Hematopoietic multipotent progenitor cell treated with erythropoietin and hydrocortisone succinate and interleukin-3 and kit ligand, for 17 days (in vitro differentiated cells): ENCODE data around the gene TECTB.
A peak's percentile ranks its signal among the peaks of the same experiment; 100 is the strongest.

Experiments
- DNase-seq: peaks from one replicate; pipeline ENCODE4 v3.0.0-alpha.2; 2015; ENCODE audit warnings: low spot score

TECTB gene

DNA sequence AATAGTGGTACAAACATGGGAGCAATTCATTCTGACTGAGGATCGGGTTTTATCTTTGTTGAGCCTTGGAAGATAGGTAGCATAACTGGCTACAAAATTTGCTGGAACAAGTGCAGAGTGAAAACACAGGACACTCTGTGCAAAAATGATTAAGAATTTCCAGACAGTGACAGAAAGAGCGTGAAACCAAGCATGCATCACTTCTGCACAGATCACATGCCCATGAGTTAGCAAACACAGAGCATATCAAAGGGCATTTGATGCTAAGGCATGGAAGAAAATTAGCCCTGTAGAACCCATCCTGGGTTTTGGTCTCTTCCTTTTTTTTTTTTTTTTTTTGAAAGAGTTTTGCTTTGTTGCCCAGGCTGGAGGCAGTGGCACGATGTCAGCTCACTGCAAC is 28.3 kb downstream of the TECTB start:
- DNase-seq, result no peak

DNA sequence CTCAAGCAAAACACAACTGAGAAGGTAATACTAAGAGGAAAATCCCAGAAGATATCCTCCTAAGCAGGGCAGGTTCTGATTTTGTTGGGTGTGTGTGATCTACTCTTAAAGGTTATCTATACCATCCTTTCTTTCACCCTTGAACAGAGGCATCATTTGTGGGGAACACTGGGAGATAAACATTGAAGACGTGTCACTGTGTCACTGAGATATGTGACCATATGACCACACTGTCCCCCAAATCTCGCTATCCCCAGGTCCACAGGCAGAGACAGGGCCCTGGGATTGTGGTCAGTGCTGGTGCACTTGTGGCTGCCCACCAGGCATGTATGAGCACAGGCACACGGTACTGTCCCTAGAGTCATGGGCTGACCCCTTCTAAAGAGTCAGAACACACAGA is 30.0 kb downstream of the TECTB start:
- no peak for DNase-seq

DNA sequence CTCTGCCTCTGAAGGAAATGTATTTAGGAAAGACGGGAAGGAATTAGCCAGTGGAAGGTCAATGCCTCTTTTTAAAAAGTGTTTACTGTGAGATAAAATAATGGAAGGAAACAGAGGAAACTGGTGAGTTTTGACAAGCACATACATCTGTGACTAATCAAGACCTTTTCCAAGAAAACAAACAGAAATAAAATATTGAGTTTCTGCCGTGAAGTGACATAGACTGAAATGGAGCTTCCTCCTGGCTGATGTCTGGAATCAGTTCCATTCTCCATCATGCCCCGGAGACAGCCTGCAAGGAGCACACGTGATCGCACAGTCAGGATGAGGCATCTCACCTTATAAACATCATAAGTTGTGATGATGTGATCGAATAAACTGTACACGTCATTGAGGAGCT is 30.7 kb downstream of the TECTB start:
- DNase-seq, result no peak

DNA sequence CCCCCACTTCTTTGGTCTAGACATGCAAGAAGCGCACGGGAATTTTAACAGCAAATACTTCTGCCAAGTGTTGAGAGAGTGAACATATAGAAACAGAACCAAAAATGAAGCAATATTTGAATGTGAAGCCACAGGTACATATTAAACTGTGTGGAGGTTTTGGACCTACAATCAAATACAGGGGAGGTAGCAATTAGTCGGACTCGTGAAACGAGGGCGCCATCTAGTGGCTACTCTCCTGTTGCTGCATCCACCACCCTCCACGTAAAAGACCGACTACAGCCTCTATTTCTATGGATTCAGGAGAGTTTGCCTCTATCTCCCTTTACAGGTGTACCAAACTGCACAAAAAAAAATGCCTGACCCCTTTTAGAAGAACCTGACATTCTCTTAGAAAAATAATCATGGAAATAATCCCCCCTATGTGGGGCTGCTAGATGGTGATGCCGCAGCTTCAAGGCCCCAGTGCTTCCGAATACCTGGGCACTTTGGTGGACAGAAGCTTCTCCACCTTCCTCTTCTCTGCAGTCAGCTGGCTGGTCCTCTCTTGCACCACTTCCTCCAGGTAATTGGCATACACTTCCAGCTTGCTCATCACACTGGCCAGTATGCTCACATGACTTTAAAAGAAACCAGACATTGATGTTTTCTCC is 31.7 kb downstream of the TECTB start:
- DNase-seq, result peak; percentile 66

DNA sequence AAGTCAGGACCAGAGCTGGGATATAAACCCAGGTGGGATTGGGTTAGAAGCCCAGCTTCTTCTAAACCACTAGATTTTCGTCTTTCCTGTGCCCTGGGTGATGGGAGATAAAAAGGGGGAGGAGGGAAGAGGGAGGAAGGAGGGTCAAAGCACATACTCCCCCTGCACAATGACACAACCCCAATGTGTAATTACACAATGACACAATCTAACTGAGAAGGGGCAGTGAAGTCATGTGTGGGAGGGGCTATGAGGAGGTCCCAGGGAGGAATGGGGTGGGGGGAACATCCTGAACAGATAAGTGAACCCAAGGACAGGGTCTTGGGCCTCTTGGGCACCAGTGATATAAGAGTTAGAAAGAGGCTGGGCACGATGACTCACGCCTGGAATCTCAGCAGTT is 44.5 kb downstream of the TECTB start:
- DNase-seq, result no peak

DNA sequence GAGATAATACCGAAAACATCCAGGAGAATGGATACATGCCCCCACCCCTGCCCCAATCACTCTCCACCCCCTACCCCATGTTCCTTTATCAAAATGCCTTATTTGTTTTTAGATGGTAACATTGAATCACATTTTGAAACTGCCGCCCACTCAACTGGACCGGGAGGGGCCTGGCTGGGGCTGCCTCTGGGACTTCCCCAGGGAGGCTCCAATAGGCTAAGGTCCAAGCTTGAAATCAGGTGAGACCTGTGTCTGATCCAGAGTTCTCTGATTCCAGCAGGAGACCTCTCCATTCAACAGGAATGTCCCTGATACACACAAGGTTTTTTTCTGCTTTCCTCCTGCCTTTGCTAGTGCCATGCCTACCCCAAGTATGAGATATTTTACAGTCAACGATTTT is 47.0 kb downstream of the TECTB start:
- DNase-seq, result no peak

DNA sequence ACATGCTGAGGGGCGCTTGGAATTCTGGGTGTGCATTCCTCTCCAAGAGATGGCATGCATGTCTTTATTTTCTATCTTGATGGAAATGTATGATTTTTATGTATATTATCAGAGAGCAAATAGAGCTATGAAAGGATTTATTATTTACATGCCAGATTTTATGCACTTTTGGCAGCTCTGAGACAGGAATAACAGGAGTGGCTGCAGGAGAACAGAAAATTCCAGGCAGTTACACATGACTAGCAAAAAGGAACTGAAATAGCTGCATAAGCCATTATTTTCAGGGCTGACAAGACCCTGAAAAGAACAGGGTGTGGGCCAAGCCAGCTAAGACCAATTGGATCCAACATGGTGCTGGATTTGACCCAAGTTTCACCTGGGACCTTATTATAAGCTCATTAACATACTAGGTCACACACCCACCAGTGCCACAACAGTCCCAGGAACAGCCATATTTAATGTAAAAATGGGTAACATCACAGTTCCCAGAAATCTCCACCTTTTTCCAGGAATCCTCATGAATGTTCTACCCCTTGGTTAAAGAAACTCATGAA is 47.5 kb downstream of the TECTB start:
- no peak for DNase-seq

DNA sequence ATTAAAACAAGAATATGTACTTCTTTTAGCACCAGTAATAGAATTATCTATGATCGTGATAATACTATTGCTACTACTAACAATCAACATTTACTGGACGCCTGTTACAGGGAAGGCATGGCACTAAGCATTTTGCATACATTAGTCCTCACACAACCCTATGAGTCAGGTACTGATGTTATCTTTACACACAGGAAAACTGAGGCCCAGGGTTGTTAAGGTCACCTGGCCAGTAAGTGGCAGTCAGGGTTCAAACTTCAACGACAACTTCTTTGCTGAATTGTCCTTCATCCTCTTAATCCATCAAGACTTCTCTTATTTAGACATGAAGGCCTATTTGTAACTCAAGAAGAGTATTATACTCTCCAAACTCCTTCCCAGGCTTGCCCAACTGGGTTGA is 48.8 kb downstream of the TECTB start:
- DNase-seq, result no peak

DNA sequence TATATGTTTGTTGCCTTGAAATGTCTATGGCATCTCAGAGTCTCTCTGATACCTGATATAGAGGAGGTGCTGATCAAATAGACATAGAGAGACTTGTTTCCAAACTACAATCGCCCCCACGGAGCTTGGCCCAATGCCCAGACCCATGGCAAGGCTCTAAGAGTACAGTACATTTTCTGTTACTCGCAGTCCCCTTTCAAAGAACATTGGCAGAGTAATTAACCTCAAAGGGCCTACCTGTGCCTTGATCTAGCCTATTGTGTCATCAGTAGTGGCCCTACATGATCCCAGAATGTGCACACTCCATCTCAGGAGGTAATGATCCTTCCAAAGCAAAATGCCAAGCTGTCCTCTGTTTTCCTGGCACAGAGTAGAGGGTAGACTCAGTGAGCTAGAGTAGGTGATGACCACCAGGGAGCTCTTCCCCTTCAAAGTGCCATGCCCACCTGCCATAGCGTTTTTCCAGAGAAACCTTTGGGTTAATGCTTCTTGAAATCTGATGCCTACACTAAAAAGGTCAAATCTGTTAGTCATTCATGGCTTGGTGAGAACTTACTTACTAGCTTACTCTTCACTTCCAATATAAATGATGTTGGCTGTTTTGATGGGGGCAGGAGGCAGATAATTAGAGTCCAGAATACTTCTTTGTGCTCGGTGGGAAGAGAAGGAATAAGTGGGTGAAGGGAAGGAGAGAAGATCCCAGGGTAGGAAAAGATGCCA is 49.5 kb downstream of the TECTB start:
- no peak for DNase-seq

GRCh38 chr10:112333452-112333851 is 50.3 kb downstream of the TECTB start:
- DNase-seq, result no peak

- no peak for DNase-seq
Measured at GRCh38 chr10:112335111-112335867, 52.1 kb downstream of the TECTB start.

- DNase-seq, result no peak
Measured at GRCh38 chr10:112335868-112336265, 52.7 kb downstream of the TECTB start.

- DNase-seq, result no peak
Measured at GRCh38 chr10:112336556-112337201, 53.5 kb downstream of the TECTB start.

- DNase-seq, result no peak
Measured at GRCh38 chr10:112338957-112339356, 55.8 kb downstream of the TECTB start.

- DNase-seq, result no peak
Measured at GRCh38 chr10:112340601-112341000, 57.4 kb downstream of the TECTB start.

DNA sequence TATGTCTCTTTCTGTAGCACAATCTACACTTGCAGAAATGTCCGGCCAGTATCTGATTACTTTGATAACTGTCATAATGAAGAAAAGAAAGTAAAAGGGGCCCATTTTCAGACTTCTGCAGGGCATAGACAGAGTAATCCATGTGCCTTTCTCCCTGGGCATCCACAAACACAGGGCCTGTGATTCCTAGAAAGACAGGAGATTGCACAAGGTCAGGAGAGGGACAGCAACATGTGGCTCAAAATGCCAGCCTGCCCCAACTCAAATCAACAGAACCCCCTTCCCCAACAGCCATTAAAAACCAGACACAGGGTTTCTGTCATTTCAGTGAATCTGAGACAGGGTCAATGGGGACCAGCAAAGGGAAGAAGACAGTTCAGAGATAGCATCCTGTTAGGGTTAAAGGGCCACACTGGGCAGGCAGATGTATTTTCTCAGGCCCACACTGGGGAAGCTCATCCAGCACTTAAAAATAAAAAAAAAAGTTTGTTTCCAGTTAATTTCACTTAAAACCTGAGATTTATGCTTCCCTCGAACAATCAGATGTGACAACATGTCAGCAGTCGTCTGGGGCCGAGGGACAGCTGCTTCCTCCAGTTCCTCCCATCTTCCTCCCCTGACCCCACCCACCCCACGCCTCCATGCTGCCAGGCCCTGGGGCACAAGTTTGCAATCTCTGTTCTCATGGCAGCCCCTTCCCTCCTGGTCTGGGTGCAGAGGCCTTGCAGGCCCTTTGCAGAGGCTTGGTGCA is 60.0 kb downstream of the TECTB start:
- DNase-seq, result no peak

DNA sequence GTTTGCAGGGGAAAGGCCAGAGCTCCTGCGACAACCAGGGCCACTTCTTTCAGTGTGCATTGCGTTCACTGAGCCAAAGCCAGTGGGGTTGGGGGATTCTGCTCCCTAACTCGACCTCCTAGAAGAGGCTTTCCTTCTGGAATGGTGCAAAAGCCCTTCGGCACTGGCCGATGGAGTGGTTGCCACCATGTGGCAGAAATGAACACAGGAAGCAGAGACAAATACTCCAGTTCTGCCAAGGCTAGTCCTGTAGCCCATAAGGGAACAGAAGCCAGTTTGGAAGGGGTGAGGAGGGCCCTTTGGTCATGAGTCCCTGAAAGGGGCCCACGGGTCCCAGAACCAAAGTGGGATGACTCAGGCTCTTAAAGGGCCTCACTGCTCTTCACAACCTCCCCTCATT is 61.1 kb downstream of the TECTB start:
- DNase-seq, result no peak

DNA sequence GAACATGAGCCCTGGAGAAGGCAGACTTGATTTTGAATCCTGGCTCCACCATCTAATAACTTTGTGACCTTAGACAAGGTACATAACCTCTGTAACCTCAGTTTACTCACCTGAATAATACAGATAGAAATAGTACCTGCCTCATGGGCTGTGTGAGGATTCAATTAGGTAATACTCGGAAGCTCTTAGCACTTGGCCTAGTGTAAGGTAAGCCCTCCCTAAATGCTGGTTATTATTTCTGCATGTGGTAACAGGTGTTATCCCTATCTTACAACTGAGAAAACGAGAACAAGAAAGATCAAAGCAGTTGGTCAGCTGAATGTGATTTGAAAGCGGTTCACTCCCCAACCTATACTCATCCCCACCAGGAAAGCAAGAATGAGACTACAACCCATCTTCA is 62.0 kb downstream of the TECTB start:
- no peak for DNase-seq

GRCh38 chr10:112345743-112346142 is 62.5 kb downstream of the TECTB start:
- DNase-seq, result no peak

DNA sequence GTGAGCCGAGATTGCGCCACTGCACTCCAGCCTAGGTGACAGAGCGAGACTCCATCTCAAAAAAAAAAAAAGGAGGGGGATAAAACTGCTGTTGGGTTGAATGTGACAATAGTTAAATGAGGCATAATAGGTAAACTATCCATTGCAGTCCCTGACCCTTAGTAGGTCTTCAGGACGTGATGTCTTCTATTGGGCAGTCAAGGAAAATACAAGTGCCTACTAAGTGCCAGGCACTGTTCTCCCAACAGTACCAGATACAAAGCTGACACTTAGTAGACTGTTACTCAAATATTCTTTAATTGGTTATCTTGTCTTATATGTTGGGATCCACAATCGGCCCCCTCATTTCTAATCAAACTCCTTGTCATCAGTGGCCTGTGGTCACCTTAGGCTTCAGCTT is 63.6 kb downstream of the TECTB start:
- no peak for DNase-seq
